ENCODE data around the gene PLCB2. TPM values are rescaled to one million over a fixed set of nuclear protein-coding genes. Genes with fewer than 3 reads are reported as not detected.

Gene PLCB2
- total RNA-seq, 2 experiments from 2014 or later = 65.3 to 70.7 TPM

DNA sequence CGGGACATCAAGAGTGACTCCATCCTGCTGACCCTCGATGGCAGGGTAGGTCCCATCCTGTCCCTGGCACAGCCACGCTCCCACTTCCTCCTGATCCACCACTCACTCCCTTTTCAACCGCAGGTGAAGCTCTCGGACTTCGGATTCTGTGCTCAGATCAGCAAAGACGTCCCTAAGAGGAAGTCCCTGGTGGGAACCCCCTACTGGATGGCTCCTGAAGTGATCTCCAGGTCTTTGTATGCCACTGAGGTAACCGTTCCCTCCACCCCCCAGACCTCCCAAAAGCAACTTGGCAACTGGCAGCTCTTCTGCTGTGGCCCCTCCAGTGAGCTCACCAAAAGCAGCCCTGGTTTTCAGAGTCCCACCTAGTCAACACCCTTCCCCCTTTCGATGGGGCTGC, 34.3 kb downstream of the PLCB2 start:
- H3K27me3 Mint-ChIP-seq = peaks cover 15% of the 10 kb centered on the region
- H3K27ac Mint-ChIP-seq = no peak overlapping the region
- peaks cover 2% of the 10 kb centered on the region for H3K4me1 Mint-ChIP-seq (ENCODE audit: low read depth)
- no peaks in the 10 kb centered on the region for H3K9me3 Mint-ChIP-seq
- CTCF ChIA-PET = interaction anchor here (0.6 to 9.9 kb wide), 40 partner anchors 10 to 490 kb away, joined by 3 to 500 read pairs (median 10); partner anchors contain the start of genes BMF, FSIP1, INAFM2 and PAK6
- intact Hi-C loops (cut with micrococcal nuclease) = loop anchor here (10.0 kb wide), 2 partner anchors 169 to 589 kb away; partner anchors contain the start of gene BMF
- POLR2A ChIA-PET = no interaction called here
- H3K4me3 Mint-ChIP-seq = no peak overlapping the region
- DNase-seq = no peak
- H3K36me3 Mint-ChIP-seq = no peaks in the 10 kb centered on the region

DNA sequence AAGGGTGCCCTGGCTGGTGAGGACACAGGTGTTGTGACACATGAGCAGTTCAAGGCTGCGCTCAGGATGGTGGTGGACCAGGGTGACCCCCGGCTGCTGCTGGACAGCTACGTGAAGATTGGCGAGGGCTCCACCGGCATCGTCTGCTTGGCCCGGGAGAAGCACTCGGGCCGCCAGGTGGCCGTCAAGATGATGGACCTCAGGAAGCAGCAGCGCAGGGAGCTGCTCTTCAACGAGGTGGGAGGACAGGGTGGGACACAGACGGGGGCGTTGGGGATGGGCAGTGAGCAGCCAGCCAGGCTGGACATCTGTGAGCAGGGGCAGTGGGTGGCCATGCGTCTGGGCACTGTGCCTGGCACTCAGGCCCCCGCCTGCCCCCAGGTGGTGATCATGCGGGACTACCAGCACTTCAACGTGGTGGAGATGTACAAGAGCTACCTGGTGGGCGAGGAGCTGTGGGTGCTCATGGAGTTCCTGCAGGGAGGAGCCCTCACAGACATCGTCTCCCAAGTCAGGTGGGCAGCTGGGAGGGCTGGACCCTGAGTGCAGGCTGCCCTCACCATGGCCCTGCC, 35.2 kb downstream of the PLCB2 start:
- Mint-ChIP-seq H3K9me3 (no peaks in the 10 kb centered on the region), H3K4me3 (no peak overlapping the region), H3K27ac (no peak overlapping the region), H3K36me3 (no peaks in the 10 kb centered on the region), H3K27me3 (peaks cover 9% of the 10 kb centered on the region), H3K4me1 (ENCODE audit: low read depth) (peaks cover 2% of the 10 kb centered on the region)
- ChIA-PET CTCF (interaction anchor here (0.6 to 9.9 kb wide), 17 partner anchors 10 to 241 kb away, joined by 3 to 500 read pairs (median 22); partner anchors contain the start of genes INAFM2, PAK6, PLCB2 and SRP14), POLR2A (no interaction called here)
- intact Hi-C loops (cut with micrococcal nuclease) = loop anchor here (10.0 kb wide), 2 partner anchors 168 to 588 kb away; partner anchors contain the start of gene BMF
- DNase-seq = no peak

DNA sequence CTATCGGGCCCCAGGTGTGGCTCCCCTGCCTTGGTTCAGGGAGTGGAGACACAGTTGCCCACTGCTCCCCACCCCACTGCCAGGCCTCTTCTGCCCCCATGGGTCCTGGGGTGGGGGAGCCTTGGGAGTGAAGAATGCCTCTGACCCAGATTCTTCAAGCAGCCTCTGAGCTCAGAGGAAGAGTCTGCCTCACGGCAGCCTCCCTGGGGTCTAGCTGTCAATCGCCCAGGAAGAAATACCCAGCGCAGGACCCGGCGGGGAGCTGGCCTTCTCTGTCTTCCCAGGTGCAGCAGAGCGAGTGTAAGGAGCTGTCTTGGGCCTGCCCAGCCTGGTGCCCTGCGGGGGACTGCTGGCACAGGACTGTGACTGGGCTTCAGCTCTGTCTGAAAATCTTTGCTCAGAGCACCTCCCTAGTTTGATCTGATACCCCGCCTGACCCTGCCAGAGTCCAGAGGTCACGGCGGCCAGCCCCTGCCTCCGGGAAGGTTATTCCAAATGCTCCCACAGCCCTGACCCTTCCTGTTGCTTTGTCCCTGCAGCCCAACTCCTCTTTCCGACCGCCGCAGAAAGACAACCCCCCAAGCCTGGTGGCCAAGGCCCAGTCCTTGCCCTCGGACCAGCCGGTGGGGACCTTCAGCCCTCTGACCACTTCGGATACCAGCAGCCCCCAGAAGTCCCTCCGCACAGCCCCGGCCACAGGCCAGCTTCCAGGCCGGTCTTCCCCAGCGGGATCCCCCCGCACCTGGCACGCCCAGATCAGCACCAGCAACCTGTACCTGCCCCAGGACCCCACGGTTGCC, 35.9 kb downstream of the PLCB2 start:
- Mint-ChIP-seq H3K36me3 (no peaks in the 10 kb centered on the region), H3K27ac (no peak overlapping the region), H3K4me3 (no peak overlapping the region), H3K9me3 (no peaks in the 10 kb centered on the region), H3K27me3 (peaks cover 7% of the 10 kb centered on the region), H3K4me1 (ENCODE audit: low read depth) (peaks cover 2% of the 10 kb centered on the region)
- no peak for DNase-seq
- ChIA-PET CTCF (interaction anchor here (1.0 to 9.9 kb wide), 9 partner anchors 7 to 240 kb away, joined by 3 to 500 read pairs (median 64); partner anchors contain the start of genes INAFM2, PLCB2 and SRP14), POLR2A (interaction anchor here (0.6 kb wide), 1 partner anchor 1039 kb away, joined by 4 read pairs; no protein-coding TSS in a partner anchor)
- intact Hi-C loops (cut with micrococcal nuclease) = loop anchor here (10.0 kb wide), 2 partner anchors 167 to 587 kb away; partner anchors contain the start of gene BMF

DNA sequence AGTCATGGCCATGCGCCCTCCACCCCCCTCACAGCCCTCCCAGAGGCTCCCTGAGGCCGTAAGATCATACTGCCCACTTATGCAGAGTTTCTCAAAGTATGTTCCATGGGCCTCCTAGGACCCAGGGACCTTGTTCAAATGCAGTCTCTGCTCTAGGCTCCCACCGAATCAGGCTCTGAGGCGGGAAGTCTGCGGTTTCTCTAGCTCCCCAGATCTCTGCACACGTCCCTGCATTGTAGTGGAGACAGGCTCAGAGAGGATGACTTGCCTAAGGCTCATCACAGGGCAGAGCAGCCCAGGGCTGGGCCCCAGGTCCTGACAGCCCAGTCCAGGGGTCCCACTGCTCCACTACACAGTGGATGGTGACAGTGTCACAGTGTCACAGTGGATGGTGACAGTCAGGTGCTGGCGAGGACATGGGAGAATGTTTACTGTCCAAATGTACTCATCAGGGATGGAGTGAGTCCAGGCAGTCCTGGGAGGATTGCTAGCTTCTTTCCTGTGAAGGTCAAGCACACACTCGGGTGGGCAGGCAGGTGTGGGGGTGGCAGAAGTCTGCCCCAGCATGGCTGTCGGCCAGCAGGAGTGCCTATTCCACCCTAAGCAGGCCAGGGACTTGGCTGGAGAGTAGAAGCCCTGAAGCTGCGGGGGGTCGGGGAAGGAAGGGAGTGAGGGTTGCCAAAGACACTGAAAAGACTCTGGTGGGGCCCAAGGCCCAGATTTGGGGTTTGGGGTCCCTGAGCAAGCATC, 37.3 kb downstream of the PLCB2 start:
- POLR2A ChIA-PET = no interaction called here
- DNase-seq = no peak
- no peaks in the 10 kb centered on the region for H3K36me3 Mint-ChIP-seq
- H3K27ac Mint-ChIP-seq = no peak overlapping the region
- no peaks in the 10 kb centered on the region for H3K9me3 Mint-ChIP-seq
- no peak overlapping the region for H3K4me3 Mint-ChIP-seq
- intact Hi-C loops (cut with micrococcal nuclease) = loop anchor here (10.0 kb wide), 2 partner anchors 166 to 586 kb away; partner anchors contain the start of gene BMF
- peaks cover 2% of the 10 kb centered on the region for H3K4me1 Mint-ChIP-seq (ENCODE audit: low read depth)
- CTCF ChIA-PET = interaction anchor here (0.6 to 2.8 kb wide), 5 partner anchors 9 to 225 kb away, joined by 3 to 18 read pairs (median 6); no protein-coding TSS in a partner anchor
- peaks cover 3% of the 10 kb centered on the region for H3K27me3 Mint-ChIP-seq

DNA sequence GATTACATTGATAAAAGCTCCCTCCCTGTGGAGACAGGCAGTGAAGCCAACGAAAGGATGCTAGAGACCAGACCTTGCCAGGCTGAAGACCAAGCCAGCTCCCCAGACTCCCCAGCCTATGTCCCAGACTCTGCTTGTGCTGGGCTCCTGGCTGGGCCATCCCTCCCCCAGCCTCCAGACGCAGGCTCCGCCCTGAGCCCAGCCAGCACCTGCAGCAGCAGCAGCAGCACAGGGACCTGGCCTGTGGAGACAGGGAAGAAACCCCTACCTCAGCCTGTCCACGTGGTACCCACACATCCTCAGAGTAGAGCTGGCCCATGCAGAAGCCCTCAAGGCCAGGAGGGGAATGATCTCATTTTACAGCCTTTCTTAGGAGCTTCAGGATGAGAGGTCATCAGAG, 38.1 kb downstream of the PLCB2 start:
- Mint-ChIP-seq H3K36me3 (no peaks in the 10 kb centered on the region), H3K27me3 (no peaks in the 10 kb centered on the region), H3K27ac (no peak overlapping the region), H3K4me3 (no peak overlapping the region), H3K9me3 (no peaks in the 10 kb centered on the region), H3K4me1 (ENCODE audit: low read depth) (no peaks in the 10 kb centered on the region)
- ChIA-PET POLR2A (no interaction called here), CTCF (interaction anchor here (0.6 to 2.8 kb wide), 5 partner anchors 9 to 224 kb away, joined by 3 to 18 read pairs (median 4); no protein-coding TSS in a partner anchor)
- DNase-seq = no peak
- intact Hi-C loops (cut with micrococcal nuclease) = loop anchor here (10.0 kb wide), 2 partner anchors 165 to 585 kb away; partner anchors contain the start of gene BMF

DNA sequence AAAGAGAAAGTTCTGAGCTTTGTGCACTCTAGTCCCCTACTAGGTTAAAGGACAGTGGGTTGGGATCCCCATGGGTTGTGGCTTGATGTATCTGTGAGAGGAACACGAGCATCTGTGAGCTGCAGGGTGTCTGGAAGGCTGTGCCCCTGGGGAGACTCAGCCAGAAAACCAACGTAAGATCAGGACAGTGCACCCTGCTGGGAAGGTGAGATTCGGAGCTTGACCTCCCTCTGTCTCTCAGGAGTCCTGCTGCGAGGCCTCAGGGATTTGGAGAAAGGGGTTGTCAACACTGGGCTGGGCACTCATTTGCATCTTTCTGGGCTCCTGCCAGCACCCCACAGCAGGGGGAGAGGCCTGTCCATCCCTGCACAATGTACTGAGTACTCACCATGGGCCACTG, 40.1 kb downstream of the PLCB2 start:
- intact Hi-C loops (cut with micrococcal nuclease) = no loop called here
- Mint-ChIP-seq H3K9me3 (no peaks in the 10 kb centered on the region), H3K27ac (no peak overlapping the region), H3K27me3 (no peaks in the 10 kb centered on the region), H3K4me1 (ENCODE audit: low read depth) (no peaks in the 10 kb centered on the region), H3K4me3 (no peak overlapping the region), H3K36me3 (no peaks in the 10 kb centered on the region)
- POLR2A ChIA-PET = no interaction called here
- DNase-seq = no peak
- CTCF ChIA-PET = interaction anchor here (0.6 to 2.8 kb wide), 3 partner anchors 11 to 65 kb away, joined by 3 to 18 read pairs (median 6); no protein-coding TSS in a partner anchor

DNA sequence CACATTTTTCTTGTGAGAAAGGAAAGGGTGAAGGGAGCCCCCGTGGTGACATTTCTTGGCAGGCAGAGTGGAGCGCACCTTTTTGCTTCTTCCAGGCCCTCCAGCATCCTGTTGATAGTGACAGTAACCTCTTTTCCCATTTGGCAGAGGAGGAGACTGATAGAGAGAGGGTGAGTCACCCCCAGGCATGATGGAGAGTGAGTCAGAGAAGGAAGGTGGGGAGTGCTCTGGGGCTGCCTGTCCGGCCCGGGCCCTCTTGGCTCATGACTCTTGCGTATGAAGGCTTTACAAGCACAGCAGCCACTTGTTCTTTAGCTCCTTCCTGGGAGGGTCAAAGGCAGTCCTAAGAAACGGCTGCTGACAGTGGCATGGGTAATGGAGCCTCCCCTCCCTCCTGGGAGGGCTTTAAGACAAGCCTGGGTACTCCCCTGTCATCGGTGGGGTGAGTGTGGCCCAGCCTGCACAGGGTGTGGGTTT, 40.9 kb downstream of the PLCB2 start:
- no peak for DNase-seq
- intact Hi-C loops (cut with micrococcal nuclease) = no loop called here
- no peak overlapping the region for H3K4me3 Mint-ChIP-seq
- H3K9me3 Mint-ChIP-seq = no peaks in the 10 kb centered on the region
- no peaks in the 10 kb centered on the region for H3K27me3 Mint-ChIP-seq
- H3K4me1 Mint-ChIP-seq (ENCODE audit: low read depth) = no peaks in the 10 kb centered on the region
- ChIA-PET POLR2A (no interaction called here), CTCF (interaction anchor here (1.4 kb wide), 1 partner anchor 50 kb away, joined by 6 read pairs; no protein-coding TSS in a partner anchor)
- H3K27ac Mint-ChIP-seq = no peak overlapping the region
- H3K36me3 Mint-ChIP-seq = no peaks in the 10 kb centered on the region

DNA sequence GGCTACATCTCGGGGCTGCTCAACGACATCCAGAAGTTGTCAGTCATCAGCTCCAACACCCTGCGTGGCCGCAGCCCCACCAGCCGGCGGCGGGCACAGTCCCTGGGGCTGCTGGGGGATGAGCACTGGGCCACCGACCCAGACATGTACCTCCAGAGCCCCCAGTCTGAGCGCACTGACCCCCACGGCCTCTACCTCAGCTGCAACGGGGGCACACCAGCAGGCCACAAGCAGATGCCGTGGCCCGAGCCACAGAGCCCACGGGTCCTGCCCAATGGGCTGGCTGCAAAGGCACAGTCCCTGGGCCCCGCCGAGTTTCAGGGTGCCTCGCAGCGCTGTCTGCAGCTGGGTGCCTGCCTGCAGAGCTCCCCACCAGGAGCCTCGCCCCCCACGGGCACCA, 41.9 kb downstream of the PLCB2 start:
- ChIA-PET POLR2A (no interaction called here), CTCF (interaction anchor here (6.7 kb wide), 1 partner anchor 7 kb away, joined by 64 read pairs; no protein-coding TSS in a partner anchor)
- no peak for DNase-seq
- Mint-ChIP-seq H3K27me3 (no peaks in the 10 kb centered on the region), H3K27ac (no peak overlapping the region), H3K4me1 (ENCODE audit: low read depth) (no peaks in the 10 kb centered on the region), H3K9me3 (no peaks in the 10 kb centered on the region), H3K36me3 (no peaks in the 10 kb centered on the region), H3K4me3 (no peak overlapping the region)
- intact Hi-C loops (cut with micrococcal nuclease) = no loop called here

DNA sequence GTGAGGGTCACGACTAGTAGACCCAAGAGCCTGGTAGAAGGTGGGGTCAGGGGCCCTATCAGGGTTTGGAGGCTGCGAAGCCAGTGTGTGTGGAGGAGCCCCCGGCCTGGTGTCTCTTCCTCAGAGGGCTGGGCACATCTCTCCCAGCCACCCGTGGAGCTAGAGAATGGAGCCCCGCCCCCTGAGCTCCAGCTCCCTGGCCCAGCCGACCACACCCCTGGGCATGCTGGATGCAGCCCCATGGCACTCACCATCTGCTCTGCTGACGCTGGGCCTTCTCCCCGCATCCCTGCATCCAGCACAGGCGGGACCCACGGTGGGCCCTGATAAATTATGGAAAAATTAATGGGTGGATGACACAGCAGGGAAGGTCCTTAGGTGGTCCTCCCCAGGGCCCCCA, 42.4 kb downstream of the PLCB2 start:
- Mint-ChIP-seq H3K9me3 (no peaks in the 10 kb centered on the region), H3K4me1 (ENCODE audit: low read depth) (no peaks in the 10 kb centered on the region), H3K27me3 (no peaks in the 10 kb centered on the region), H3K27ac (no peak overlapping the region), H3K4me3 (no peak overlapping the region), H3K36me3 (no peaks in the 10 kb centered on the region)
- POLR2A ChIA-PET = no interaction called here
- intact Hi-C loops (cut with micrococcal nuclease) = no loop called here
- no peak for DNase-seq
- CTCF ChIA-PET = interaction anchor here (6.7 kb wide), 1 partner anchor 8 kb away, joined by 64 read pairs; no protein-coding TSS in a partner anchor

DNA sequence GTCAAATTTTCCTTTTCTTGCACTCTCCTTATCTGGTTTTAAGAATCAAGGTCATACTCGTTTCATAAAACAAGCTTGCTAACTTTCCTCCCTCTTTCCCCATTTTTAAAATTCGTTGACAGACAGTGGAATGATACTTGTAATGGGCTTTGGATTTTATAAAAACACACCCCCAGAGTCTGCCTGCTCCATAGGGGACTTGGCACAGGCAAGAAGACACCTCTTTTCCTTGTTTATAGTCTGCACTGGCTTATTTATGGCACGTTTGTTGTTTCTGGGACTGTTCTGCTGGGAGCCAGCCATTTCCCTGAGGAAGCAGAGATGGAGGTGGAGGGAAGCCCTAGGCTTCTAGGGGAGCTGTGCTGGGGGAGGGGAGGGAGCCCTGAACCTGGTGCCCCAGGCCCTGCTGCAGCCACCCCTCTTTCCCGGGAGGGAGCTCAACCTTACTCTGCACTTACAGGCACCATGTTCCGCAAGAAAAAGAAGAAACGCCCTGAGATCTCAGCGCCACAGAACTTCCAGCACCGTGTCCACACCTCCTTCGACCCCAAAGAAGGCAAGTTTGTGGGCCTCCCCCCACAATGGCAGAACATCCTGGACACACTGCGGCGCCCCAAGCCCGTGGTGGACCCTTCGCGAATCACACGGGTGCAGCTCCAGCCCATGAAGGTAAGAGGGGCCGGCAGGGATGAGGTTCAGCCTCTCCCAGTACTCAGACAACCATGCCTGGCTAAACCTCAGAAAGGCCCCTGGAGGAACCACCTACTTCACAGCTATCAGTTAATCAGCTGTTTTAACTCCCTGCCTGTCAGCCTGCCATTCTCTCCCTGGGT, 43.2 kb downstream of the PLCB2 start:
- DNase-seq = no peak
- no peaks in the 10 kb centered on the region for H3K27me3 Mint-ChIP-seq
- no peaks in the 10 kb centered on the region for H3K4me1 Mint-ChIP-seq (ENCODE audit: low read depth)
- H3K27ac Mint-ChIP-seq = no peak overlapping the region
- no peak overlapping the region for H3K4me3 Mint-ChIP-seq
- H3K9me3 Mint-ChIP-seq = no peaks in the 10 kb centered on the region
- CTCF ChIA-PET = interaction anchor here (1.0 to 6.7 kb wide), 3 partner anchors 9 to 47 kb away, joined by 6 to 64 read pairs (median 6); no protein-coding TSS in a partner anchor
- intact Hi-C loops (cut with micrococcal nuclease) = no loop called here
- POLR2A ChIA-PET = no interaction called here
- H3K36me3 Mint-ChIP-seq = no peaks in the 10 kb centered on the region
